NCI-H510A treated with DMSO at 0.1 percent for 48 hours (cell line): ENCODE data around the gene FBRSL1.
"Not testable (repeated sequence)": the region's sequence is repeated elsewhere in the genome, so short reads cannot be mapped to it uniquely, and the experiment has no call there.

Experiments
- DNase-seq: peaks from one replicate; lab custom pipeline; 2025; lab: John Stamatoyannopoulos, UW

The FBRSL1 gene

GRCh38 chr12:132453361-132454192 lies 36.4 kb upstream of the FBRSL1 start:
- DNase-seq, result no peak

- DNase-seq, result no peak
These were observed 35.6 kb upstream of the FBRSL1 start for GRCh38 chr12:132454193-132454932.

GRCh38 chr12:132454933-132455418 lies 35.0 kb upstream of the FBRSL1 start:
- no peak for DNase-seq

- no peak for DNase-seq
These were observed 34.4 kb upstream of the FBRSL1 start for GRCh38 chr12:132455565-132455964.

GRCh38 chr12:132456186-132456943 lies 33.6 kb upstream of the FBRSL1 start:
- no peak for DNase-seq

- no peak for DNase-seq
These were observed 32.9 kb upstream of the FBRSL1 start for GRCh38 chr12:132456944-132457495.

- DNase-seq, result no peak
These were observed 31.5 kb upstream of the FBRSL1 start for GRCh38 chr12:132458441-132458840.

GRCh38 chr12:132458846-132459641 lies 30.9 kb upstream of the FBRSL1 start:
- no peak for DNase-seq

- DNase-seq, result no peak
These were observed 29.4 kb upstream of the FBRSL1 start for GRCh38 chr12:132460571-132460970.

- DNase-seq, result no peak
These were observed 28.4 kb upstream of the FBRSL1 start for GRCh38 chr12:132461526-132461925.

GRCh38 chr12:132462788-132463187 lies 27.2 kb upstream of the FBRSL1 start:
- no peak for DNase-seq

GRCh38 chr12:132463284-132463924 lies 26.5 kb upstream of the FBRSL1 start:
- DNase-seq, result not testable (repeated sequence)

GRCh38 chr12:132464304-132464703 lies 25.6 kb upstream of the FBRSL1 start:
- not testable (repeated sequence) for DNase-seq

GRCh38 chr12:132464820-132465219 lies 25.1 kb upstream of the FBRSL1 start:
- DNase-seq, result no peak

GRCh38 chr12:132465269-132466190 lies 24.4 kb upstream of the FBRSL1 start:
- no peak for DNase-seq

- no peak for DNase-seq
These were observed 23.4 kb upstream of the FBRSL1 start for GRCh38 chr12:132466241-132467201.

GRCh38 chr12:132467511-132467910 lies 22.4 kb upstream of the FBRSL1 start:
- no peak for DNase-seq

- no peak for DNase-seq
These were observed 20.5 kb upstream of the FBRSL1 start for GRCh38 chr12:132469423-132469822.
